ENCODE data around the gene KIF1C.
"Not testable (repeated sequence)": the region's sequence is repeated elsewhere in the genome, so short reads cannot be mapped to it uniquely, and the experiment has no call there.

Gene KIF1C

GRCh38 chr17:5002121-5002788 lies 4.5 kb downstream of the KIF1C start:
- no peak for DNase-seq

- DNase-seq, result no peak
These were observed 5.6 kb downstream of the KIF1C start for GRCh38 chr17:5003214-5003867.

GRCh38 chr17:5011928-5012327 lies 14.2 kb downstream of the KIF1C start:
- DNase-seq, result no peak

- no peak for DNase-seq
These were observed 16.6 kb downstream of the KIF1C start for GRCh38 chr17:5014357-5014756.

- peak; percentile 36 to 44 for DNase-seq
These were observed 21.8 kb downstream of the KIF1C start for GRCh38 chr17:5019475-5019956.

- no peak for DNase-seq
These were observed 22.8 kb downstream of the KIF1C start for GRCh38 chr17:5020502-5021023.

- DNase-seq, result no peak
These were observed 24.5 kb downstream of the KIF1C start for GRCh38 chr17:5022171-5022711.

- DNase-seq, result no peak
These were observed 25.9 kb downstream of the KIF1C start for GRCh38 chr17:5023588-5024147.

GRCh38 chr17:5024604-5025003 lies 26.9 kb downstream of the KIF1C start:
- DNase-seq, result no peak

- DNase-seq, result no peak
These were observed 29.5 kb downstream of the KIF1C start for GRCh38 chr17:5027299-5027698.

GRCh38 chr17:5027916-5028315 lies 30.2 kb downstream of the KIF1C start:
- DNase-seq, result no peak

GRCh38 chr17:5030168-5030567 lies 32.4 kb downstream of the KIF1C start:
- not testable (repeated sequence) for DNase-seq

- peak; percentile 81 to 88 for DNase-seq
These were observed 33.8 kb downstream of the KIF1C start for GRCh38 chr17:5031365-5032082.

- DNase-seq, result no peak
These were observed 35.1 kb downstream of the KIF1C start for GRCh38 chr17:5032865-5033264.

- no peak for DNase-seq
These were observed 35.7 kb downstream of the KIF1C start for GRCh38 chr17:5033352-5034015.

- DNase-seq, result no peak
These were observed 36.3 kb downstream of the KIF1C start for GRCh38 chr17:5034063-5034462.

GRCh38 chr17:5034651-5035050 lies 36.9 kb downstream of the KIF1C start:
- no peak for DNase-seq

- no peak for DNase-seq
These were observed 37.6 kb downstream of the KIF1C start, which contains the start of gene SLC52A1 for GRCh38 chr17:5035315-5035714. Gene SLC52A1, minus strand, starts transcription at chr17:5035426. Its CDS starts 820 bp downstream, at chr17:5034606.

- peak in 1 of 2 donors; percentile 49 for DNase-seq
These were observed 44.6 kb downstream of the KIF1C start for GRCh38 chr17:5042157-5043022.

GRCh38 chr17:5043524-5043923 lies 45.8 kb downstream of the KIF1C start:
- no peak for DNase-seq

GRCh38 chr17:5044630-5045029 lies 46.9 kb downstream of the KIF1C start:
- DNase-seq, result no peak
